Fibroblast of peridontal ligament (primary cell): ENCODE measurements around the gene KCNQ2.
"Not testable (repeated sequence)": the region's sequence is repeated elsewhere in the genome, so short reads cannot be mapped to it uniquely, and the experiment has no call there.

Source experiments
- DNase-seq: peaks from one replicate; pipeline ENCODE4 v3.0.0-alpha.2; 2010; ENCODE audit errors: extremely low read depth

KCNQ2 gene

DNA sequence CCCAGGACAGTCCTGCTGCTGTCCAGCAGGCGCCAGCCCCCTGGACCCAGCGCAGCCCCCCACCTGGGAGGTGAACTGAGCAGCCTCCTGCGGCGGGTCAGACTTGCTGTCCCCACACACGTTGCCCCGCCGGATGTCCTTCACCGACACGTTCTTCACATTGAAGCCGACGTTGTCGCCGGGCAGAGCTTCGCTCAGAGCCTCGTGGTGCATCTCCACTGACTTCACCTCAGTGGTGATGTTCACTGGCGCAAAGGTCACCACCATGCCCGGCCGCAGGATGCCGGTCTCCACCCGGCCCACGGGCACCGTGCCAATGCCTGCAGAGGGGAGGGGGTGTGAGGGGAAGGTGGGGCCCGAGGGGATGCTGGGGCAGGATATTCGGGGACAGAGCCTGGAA, 18.0 kb upstream of the KCNQ2 start:
- DNase-seq = no peak

DNA sequence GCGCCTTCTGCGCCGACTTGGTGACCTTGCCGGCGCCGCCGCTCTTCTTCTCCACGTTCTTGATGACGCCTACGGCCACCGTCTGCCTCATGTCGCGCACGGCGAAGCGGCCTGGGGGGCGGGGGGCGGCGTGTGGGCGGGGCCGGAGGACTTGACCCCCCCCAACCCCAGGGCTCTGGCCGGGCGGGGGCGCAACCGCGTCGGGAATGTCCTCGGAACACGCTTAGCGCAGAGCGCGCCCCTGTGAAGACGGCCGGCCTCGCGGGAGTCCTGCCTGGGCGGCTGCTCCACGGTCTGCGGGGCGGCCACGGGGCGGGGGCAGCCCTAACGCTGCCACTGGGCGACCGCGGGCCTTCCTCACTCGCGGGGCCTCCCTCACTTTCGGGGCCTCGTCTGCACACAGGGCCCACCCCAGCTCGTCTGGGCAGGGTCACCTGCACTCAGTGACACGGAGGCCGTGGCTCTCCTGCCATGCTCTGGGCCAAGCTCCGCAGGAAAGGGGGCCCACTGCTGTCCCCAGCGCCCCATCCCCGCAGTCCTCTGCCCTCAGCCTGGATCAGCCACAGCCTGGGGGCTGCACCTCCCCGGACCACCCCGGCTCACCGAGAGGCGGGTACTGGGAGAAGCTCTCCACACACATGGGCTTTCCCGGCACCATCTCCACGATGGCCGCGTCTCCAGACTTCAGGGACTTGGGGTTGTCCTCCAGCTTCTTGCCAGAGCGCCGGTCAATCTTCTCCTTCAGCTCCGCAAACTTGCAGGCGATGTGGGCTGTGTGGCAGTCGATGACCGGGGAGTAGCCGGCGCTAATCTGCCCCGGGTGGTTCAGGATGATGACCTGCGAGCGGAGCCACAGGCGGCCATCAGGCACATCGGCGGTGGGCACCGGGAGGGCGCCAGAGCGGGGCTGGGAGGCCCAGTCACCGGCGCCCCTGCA, 16.1 kb upstream of the KCNQ2 start:
- DNase-seq = no peak

DNA sequence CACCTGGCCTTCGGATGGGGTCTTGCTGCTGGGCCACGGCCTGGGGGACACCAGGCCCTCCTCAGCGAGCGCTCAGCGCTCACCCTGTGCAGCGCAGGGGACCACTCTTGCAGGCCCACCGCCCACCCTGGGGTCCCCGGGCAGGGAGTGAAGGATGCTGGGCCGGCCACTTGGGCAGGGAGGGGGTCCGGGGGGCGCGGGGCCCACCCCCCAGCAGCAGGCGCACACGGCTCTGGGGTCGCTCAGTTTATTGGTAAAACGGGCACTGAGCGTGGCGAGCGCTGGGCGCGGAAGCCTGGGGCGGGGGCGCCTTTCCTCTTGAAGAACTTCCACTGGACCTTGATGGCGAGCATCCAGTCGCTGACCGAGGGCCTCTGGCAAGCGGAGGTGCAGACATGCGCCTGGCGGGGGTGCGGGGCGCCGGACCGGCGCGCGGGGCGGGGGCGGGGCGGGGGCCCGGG, 15.4 kb upstream of the KCNQ2 start:
- DNase-seq = no peak

DNA sequence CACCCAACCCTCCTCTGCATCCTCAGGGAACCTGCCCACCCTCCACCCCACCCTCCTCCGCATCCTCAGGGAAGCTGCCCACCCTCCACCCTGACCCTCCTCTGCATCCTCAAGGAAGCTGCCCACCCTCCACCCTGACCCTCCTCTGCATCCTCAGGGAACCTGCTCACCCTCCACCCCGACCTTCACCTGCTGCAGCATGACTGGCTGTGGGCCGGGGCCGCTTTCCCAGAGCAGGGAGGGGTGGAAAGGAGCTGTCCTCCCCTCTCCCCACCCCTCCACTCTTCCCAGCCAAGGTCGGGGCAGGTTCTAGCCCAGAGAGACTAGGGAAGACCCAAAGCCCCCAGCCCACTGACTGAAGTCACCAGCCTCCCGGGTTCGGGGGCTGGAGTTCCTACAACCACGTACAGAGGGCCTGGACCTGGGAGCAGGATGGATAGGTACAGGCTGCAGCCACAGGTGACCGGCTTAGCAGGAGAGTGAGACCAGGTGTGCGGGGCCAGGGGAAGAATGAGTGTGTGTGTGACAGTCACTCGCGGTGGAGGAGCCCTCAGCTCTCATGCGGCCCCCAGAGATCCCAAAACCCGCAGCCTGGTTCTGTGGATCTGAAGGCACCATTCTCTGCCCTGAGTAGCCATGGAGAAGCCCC, 14.8 kb upstream of the KCNQ2 start:
- no peak for DNase-seq

DNA sequence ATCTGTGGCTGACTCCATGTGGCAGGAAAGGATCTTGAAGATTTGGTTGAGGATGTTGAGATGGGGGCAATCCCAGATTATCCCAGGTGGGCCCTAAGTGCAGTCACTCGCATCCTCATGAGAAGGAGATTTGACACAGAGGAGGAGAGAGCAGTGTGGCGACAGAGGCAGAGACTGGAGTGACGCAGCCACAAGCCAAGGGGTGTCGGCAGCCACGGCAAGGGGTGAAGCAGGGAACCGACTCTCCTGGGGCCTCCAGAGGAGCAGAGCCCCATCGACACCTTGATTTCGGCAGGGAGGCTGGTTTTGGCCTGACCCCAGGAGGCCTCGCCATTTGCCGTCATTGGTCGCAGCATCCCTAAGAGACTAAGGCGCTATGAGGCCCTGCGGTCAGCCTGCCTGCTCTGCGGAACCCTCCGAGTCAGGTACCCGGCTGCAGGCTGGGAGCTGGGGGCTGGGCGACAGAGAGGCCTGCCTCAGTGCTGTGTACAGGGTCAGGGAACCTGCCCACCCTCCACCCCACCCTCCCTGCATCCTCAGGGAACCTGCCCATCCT, 13.9 kb upstream of the KCNQ2 start:
- no peak for DNase-seq

DNA sequence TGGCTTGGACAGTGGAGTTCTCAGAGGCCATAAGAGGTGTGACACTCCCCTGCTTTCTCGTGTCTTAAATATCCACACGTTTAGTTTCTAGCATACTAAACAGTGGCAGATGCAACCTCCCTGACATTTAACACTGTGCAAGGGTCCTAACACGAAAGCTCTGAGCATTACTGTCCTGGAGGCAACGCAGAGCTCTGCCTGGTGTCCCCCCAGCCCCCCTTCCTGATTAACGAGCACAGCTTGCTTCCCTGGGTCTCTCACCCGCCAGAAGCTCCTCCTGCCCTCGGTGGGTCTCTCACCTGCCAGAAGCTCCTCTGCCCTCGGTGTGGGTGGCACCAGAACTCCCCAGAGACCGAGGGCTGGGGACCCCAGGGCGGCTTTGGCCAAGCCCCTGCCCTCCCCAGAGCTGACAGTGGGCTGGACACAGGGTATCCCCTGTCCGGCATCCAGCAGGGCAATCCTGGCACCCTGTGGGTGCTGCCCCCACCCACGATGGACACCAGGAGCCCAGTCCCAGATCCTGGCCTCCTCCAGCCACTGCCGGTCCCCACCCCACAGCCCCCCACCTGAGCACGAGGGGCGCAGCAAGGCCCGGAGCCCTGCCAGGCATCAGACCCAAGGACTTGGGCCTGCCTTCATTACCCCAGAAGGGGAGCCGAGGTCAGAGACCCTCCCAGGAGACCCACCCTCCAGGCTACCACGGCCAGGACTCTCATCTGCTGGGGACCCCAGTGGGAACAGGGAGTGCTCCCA, 12.4 kb upstream of the KCNQ2 start:
- DNase-seq = no peak

DNA sequence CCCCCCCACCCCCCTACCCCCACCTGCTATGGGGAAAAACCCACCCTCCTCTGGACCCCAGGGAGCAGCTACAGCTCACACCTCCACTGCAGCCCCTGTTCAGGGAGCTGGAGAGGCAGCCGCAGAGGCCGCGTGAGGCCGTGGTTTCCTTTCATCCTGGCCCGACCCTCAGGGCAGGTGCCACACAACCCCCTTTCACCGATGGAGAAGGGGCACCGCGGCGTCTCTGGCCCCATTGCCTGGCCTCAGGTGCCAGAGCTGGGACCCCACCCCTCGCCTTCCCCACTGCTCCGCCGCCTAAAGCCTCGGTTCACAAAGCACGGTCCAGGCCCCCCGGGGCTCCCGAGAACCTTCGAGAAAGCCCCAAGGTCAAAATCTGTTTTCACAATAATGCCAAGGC, 11.8 kb upstream of the KCNQ2 start:
- DNase-seq = no peak

DNA sequence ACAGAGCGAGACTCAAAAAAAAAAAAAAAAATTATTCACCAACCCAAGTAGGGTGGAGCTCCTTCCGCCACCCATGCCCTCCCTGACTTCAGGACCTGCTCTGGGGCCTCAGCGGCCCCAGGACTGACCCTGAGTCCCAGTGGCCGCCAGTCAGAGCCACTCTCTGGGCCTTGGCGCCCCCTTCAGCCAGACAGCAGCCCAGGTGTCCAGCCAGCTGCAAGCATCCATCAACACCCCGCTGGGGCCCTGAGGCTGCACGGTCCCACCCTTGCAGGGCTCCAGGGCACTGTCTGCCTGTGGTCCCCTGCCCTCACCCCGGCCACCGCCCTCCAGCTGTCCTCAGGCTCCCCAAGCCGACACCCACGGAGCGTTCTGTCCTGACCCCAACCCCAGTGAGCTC, 11.4 kb upstream of the KCNQ2 start:
- no peak for DNase-seq

DNA sequence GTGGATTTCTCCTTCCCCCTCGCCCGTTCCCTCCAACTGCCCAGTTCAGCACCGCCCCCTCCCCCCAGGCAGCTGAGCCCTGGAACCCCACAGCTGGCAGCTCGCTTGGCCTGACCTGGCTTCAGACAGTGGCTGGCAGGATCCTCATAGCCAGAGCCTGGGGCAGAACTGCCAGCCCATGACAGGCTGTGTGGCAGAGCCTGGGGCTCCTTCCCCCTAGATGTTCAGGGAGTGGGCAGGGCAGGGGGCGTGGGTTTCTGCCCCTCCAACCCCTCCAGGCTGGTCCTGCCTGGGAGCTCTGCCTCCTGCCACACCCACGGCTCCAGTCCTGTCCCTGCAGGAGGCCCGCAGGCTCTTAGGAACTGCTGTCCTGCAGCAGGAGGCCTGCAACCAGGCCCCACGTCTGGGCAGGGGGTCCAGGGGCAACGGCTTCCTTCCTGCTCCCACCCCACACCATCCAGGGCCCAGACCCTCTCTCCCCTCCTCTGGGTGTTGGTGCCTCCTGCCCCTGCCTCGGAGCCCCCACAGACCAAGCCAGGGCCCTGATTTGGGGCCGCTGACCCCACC, 9.6 kb upstream of the KCNQ2 start:
- no peak for DNase-seq

DNA sequence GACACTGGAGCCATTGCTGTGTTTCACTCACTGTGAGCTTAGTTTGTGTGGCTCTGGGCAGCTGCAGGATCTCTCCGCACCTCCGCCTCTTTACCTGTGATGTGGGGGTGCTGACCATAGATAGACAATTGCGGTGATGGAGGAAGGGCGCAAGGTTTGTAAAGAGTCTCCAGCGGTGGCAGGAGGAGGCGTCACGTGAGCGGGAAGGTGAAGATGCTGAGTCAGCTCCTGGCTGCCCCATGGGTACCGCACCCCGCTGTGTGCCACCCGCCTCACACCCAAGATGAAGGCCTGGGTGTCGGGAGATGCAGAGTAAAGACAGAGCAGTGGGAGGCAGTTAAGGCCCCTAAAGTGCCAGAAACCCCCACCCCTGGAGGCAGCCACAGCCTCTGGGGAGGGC, 9.0 kb upstream of the KCNQ2 start:
- no peak for DNase-seq

DNA sequence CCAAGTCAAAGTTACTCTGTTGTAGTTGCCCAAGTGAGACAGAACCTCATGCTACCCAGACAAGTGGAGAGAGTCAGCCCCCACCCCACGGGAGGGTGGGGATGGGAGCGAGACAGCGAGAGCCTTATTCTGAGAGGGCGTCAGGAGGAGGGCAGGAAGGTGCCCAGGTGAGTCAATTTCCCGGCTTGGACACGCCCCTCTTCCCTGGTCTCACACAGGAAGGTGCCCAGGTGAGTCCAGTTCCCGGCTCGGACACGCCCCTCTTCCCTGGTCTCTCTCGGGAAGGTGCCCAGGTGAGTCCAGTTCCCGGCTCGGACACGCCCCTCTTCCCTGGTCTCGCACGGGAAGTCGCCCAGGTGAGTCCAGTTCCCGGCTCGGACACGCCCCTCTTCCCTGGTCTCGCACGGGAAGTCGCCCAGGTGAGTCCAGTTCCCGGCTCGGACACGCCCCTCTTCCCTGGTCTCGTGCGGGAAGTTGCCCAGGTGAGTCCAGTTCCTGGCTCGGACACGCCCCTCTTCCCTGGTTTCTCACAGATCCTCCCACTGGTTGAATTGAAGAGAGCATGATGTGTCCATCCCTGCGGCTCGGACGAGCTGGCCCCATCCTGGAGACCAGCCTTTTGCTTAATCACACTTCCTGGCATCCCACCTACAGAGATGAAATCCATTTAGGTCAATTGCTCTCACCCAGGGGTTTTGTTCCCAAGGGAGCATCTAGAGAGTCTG, 7.4 kb upstream of the KCNQ2 start:
- not testable (repeated sequence) for DNase-seq

DNA sequence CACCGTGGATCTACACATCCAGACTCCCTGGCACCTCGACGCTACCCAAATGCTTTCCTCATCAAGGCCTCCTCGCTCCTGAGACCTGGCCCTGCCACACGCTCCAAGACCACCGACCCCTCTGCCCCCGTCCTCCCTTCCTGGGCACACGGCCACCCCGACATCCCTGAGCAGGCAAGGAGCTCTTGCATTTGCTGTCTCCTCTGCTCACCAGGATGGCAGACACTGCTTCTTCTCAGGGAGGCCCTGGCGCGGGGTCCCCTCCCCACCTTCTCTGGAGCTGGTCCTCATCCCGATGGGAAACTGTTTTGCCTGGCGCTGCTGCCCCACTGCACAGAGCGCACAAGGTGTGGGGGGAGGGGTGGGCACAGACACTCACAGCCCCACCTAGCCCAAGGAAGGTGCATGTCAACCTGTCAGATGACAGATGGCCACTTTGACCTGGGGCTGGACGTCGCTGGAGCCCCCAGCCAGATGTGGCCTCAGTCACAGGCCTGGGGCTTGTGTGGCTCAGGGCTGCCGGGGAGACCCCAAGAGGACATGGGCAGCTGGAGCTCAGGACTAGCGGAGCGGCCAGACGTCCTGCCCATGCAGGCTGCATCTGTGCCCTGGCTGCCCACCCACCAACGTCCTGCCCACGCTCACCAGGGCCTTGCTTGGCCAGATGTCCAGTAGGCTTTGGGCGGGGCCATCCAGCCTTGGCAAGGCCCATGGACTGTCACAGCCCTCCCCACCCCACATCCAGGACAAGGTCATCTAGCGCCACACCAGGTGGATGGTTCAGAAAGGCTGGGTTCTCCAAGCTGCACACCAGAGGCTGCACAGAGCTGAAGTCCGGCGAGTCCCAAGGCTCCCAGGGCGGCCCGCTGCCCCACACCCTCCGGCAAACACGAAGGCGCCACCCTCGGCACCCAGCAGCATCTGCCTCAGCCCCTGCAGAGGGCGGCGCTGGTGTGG, 6.2 kb upstream of the KCNQ2 start:
- no peak for DNase-seq

DNA sequence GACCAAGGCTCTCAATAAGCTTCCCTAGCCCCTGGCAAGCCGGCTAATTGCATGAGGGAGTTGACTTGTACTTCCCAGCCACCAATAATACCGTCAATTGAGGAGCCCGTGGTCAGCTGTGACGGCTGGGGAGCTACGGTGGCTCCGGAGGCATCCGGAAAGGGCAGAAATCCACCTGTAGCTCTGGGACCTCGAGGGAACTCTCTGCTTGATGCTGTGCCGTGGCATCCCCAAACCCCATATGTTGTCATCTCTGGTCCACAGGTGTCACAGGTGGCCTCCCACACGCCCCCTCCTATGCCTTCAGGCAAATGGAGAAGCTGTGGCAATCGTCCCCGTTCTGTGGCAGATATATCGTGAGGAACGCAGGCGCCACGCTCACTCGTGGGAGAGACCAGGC, 5.5 kb upstream of the KCNQ2 start:
- no peak for DNase-seq

DNA sequence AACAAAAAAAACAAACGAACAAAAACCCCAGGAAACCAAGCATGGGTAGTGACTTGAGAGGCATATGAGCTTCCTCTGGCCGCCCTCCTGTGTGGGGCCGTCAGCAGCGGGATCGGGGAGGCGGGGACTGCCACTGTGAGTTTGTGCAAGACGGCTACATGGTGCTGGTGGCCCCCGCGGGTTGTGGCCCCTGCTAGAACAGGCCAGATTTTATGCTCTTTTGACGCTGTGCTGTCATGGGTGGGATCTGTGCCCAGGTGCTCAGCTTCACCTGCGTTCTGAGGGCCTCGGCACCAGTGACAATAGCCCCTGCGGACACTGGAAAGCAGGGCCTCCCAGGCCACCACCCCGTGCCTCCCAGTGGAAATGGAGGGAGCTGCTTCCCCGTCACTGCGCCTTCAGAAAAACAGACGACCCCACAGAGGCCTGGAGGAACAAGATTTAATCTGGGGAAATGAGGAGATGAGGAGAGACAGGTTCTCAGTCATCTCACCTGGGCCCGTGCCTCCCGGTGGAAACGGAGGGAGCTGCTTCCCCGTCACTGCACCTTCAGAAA, 4.7 kb upstream of the KCNQ2 start:
- no peak for DNase-seq

DNA sequence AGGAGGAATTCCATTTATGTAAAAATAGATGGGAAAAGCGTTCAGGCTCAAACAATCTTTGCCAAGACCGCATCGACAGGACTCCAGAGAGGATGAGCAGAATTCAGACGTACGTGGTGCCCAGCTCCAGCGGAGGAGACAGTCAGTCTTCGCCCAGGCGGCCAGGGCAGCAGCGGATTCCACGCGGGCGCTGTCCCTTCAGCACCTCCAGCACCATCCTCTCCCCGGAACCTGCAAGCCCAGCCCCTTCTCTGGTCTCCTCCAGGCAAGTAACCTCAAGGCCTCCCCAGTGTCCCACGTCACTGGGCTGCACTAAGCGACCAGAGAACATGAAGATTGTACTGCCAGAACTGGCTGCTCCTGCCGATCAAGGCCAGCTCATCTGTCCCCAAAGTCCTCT, 2.8 kb upstream of the KCNQ2 start:
- DNase-seq = peak; percentile 9

DNA sequence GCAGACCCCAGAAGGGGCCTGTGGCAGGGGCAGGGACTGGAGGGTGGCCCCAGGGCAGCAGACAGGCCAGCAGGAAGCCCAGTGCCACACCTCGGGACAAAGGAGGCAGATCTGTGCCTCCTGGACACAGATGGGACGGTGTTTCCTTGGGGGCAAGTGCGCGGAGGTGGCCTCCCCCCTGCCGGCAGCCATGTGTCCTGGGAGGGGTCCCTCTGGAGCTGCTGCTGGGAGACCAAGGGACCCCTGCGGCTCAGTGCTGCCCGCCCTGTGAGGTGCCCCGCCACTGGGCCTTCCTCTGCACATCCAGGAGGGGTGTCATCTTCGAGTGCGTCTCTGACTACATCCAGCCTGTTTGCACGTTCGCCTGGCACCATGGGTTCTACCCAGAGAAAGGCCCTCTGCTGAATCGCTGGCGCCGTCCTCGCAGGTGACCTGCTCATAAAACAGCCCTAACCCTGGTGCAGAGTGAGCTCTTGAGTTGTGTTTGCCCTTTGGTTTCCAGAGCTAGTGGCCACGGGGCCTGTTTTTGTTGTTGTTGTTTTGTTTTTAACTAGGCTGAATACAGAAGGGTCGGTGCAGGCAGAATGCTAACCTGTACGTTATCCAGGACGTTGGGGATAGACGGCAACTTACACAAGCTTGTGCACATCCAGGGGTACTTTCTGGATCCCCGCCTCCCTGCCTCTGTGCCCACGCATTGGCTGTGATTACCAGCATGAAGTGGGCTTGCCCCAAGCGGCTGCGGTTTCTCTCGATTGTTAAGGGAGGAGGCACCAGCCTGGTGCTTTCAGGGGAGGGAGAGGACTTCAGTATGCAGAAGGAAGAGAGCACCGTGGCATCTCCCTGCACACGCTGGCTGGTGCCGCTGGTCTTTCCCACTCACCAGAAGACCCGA, 1.3 kb upstream of the KCNQ2 start:
- DNase-seq = no peak

DNA sequence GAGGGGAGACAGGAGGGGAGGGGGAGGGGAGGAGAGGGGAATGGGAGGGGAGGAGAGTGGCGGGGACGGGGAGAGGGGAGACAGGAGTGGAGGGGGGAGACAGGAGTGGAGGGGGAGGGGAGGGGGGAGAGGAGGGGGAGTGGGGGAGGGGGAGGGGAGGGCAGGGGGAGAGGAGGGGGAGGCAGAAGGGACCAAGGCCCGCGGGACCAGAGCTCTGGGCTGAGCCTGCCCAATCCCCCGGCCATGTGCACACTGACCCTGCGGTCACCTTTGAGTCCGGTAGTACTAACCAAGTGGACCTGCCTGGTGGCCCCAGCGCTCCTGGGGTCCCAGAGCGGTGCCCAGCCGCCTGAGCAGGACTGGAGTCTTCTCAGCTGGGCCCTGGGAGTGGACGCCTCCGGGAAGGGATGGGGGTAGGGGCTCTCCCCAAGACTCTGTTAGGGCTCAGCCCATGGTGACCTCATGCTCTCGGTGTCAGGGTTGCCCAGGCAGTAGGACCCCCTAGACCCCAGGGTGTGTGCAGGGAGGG, 471 bp upstream of the KCNQ2 start:
- DNase-seq = no peak

DNA sequence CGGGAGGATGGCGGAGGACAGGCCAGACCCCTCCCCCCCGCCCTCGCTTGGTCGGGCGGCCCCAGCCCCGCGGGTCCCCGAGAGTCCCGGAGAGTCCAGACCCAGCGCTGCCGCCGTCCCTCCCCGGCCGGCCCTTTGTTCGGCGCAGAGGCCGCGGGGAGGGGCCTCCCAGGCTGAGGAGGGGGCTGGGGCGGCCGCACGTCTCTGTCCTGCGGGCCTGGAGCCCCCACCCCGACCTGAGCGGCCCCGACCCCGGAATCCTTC, 806 bp downstream of the KCNQ2 start:
- DNase-seq = no peak
